T-cell (primary cell): ENCODE measurements around the gene ZNF283. TPM values are rescaled to one million over a fixed set of nuclear protein-coding genes. Genes with fewer than 3 reads are reported as not detected.

Experiments used
- total RNA-seq, 35 experiments: library from RNA in 6 of 35; stranded (reverse) in 6 of 35; fragments of 120-200 nt in 1 of 35; gene quantifications; one replicate each; pipeline versions ENCODE4 v1.2.1 to v1.2.4 and lab custom pipeline; 2013 to 2026

Gene ZNF283
- total RNA-seq, 5 donors from 2014 or later (not counting 1 experiment from before 2014, with no cell fraction given) = 5.4 to 19.0 (median 12.7) TPM

Other genes starting within 250 kb of the ZNF283 start
- gene IRGQ, start 231.2 kb upstream of the ZNF283 start, total RNA-seq = 10 to 100 TPM; 17.5 to 30.2 (median 19.9) TPM
- gene ZNF576, start 230.7 kb upstream of the ZNF283 start, total RNA-seq = 10 to 100 TPM in 3 of 5 donors, 1 to 10 TPM in 2; 5.4 to 19.6 (median 16.9) TPM
- 1 to 10 TPM in 4 of 5 donors, under 1 TPM in 1; 0.55 to 1.6 (median 1.2) TPM for gene SRRM5, start 215.2 kb upstream of the ZNF283 start, total RNA-seq
- 10 to 100 TPM; 28.9 to 35.2 (median 34.5) TPM for gene ZNF428, start 207.7 kb upstream of the ZNF283 start, total RNA-seq
- under 1 TPM; 0.16 to 0.61 (median 0.45) TPM for gene CADM4, start 187.5 kb upstream of the ZNF283 start, total RNA-seq
- 1 to 10 TPM; 3.0 to 7.7 (median 4.2) TPM for gene PLAUR, start 157.2 kb upstream of the ZNF283 start, total RNA-seq
- gene IRGC, start 111.2 kb upstream of the ZNF283 start, total RNA-seq = not detected
- gene SMG9, start 72.4 kb upstream of the ZNF283 start, total RNA-seq = 10 to 100 TPM; 50.3 to 64.3 (median 56.8) TPM
- 10 to 100 TPM; 21.9 to 90.1 (median 37.6) TPM for gene KCNN4, start 46.3 kb upstream of the ZNF283 start, total RNA-seq
- gene LYPD5, start 24.9 kb upstream of the ZNF283 start, total RNA-seq = under 1 TPM in 4 of 5 donors, not detected in 1; 0.20 to 0.70 (median 0.58) TPM
- gene ZNF404, start 56.6 kb downstream of the ZNF283 start, total RNA-seq = 1 to 10 TPM; 1.1 to 3.0 (median 2.4) TPM
- 10 to 100 TPM; 12.7 to 22.2 (median 19.2) TPM for gene ZNF45, start 108.0 kb downstream of the ZNF283 start, total RNA-seq
- 1 to 10 TPM in 4 of 5 donors, under 1 TPM in 1; 0.77 to 3.0 (median 1.6) TPM for gene ZNF221, start 123.9 kb downstream of the ZNF283 start, total RNA-seq
- gene ZNF155, start 156.9 kb downstream of the ZNF283 start, total RNA-seq = 10 to 100 TPM in 3 of 5 donors, 1 to 10 TPM in 2; 4.6 to 12.4 (median 11.3) TPM
- gene ZNF230, start 175.6 kb downstream of the ZNF283 start, total RNA-seq = 1 to 10 TPM; 2.7 to 9.5 (median 8.1) TPM
- gene ZNF222, start 198.1 kb downstream of the ZNF283 start, total RNA-seq = 1 to 10 TPM; 3.6 to 7.4 (median 5.0) TPM
- gene ZNF223, start 224.7 kb downstream of the ZNF283 start, total RNA-seq = 1 to 10 TPM; 2.5 to 6.8 (median 5.9) TPM
- 1 to 10 TPM; 2.6 to 5.9 (median 4.9) TPM for gene ZNF284, start 244.8 kb downstream of the ZNF283 start, total RNA-seq